T-helper 2 cell (primary cell): Measurements from ENCODE around the gene DUSP28.

Experiments
- DNase-seq, 5 experiments: peaks; one replicate each; pipeline versions ENCODE4 v3.0.0 to v3.0.0-alpha.2; 2012 to 2022

DUSP28 gene

GRCh38 chr2:240586919-240587800 is 27.0 kb downstream of the DUSP28 start:
- peak in 4 of 5 experiments; percentile 40 to 75 (median 54) for DNase-seq

GRCh38 chr2:240588006-240588655 is 28.0 kb downstream of the DUSP28 start:
- peak in 1 of 5 experiments; percentile 2 for DNase-seq

- DNase-seq = no peak
These were observed 28.5 kb downstream of the DUSP28 start for GRCh38 chr2:240588669-240589068.

GRCh38 chr2:240589375-240589774 is 29.2 kb downstream of the DUSP28 start:
- DNase-seq = no peak

GRCh38 chr2:240589850-240590525 is 29.8 kb downstream of the DUSP28 start:
- no peak for DNase-seq

- DNase-seq = no peak
These were observed 30.5 kb downstream of the DUSP28 start for GRCh38 chr2:240590681-240591111.

- DNase-seq = no peak
These were observed 31.1 kb downstream of the DUSP28 start for GRCh38 chr2:240591226-240591625.

GRCh38 chr2:240591784-240592183 is 31.6 kb downstream of the DUSP28 start:
- no peak for DNase-seq

- no peak for DNase-seq
These were observed 33.0 kb downstream of the DUSP28 start for GRCh38 chr2:240593026-240593702.

- DNase-seq = no peak
These were observed 33.7 kb downstream of the DUSP28 start for GRCh38 chr2:240593703-240594451.

- no peak for DNase-seq
These were observed 34.6 kb downstream of the DUSP28 start for GRCh38 chr2:240594511-240595380.

- DNase-seq = peak in 1 of 5 experiments; percentile 65
These were observed 35.4 kb downstream of the DUSP28 start for GRCh38 chr2:240595381-240596079.

GRCh38 chr2:240596080-240596460 is 35.9 kb downstream of the DUSP28 start:
- DNase-seq = no peak

GRCh38 chr2:240596491-240596931 is 36.4 kb downstream of the DUSP28 start:
- no peak for DNase-seq

- DNase-seq = no peak
These were observed 36.9 kb downstream of the DUSP28 start for GRCh38 chr2:240597054-240597418.

- no peak for DNase-seq
These were observed 37.4 kb downstream of the DUSP28 start for GRCh38 chr2:240597419-240598181.

- no peak for DNase-seq
These were observed 38.3 kb downstream of the DUSP28 start for GRCh38 chr2:240598311-240598911.

GRCh38 chr2:240599141-240599583 is 39.0 kb downstream of the DUSP28 start:
- no peak for DNase-seq

- no peak for DNase-seq
These were observed 40.3 kb downstream of the DUSP28 start for GRCh38 chr2:240600451-240600961.
